AG10803 (cell line): Measurements from ENCODE around the gene HLCS.

Source experiments
- DNase-seq: peaks from one replicate; pipeline ENCODE4 v3.0.0; 2010; ENCODE audit warnings: low read depth
- H3K4me3 ChIP-seq: 2 replicates; pipeline ENCODE4 v1.5.1; 2011; ENCODE audit warnings: mild to moderate bottlenecking, low read length, control low read depth
- CTCF ChIP-seq: conservative IDR thresholded peaks from 2 replicates; pipeline ENCODE4 v1.5.1; 2011; ENCODE audit warnings: mild to moderate bottlenecking, low read length, control low read depth, inconsistent platforms

Gene HLCS

DNA sequence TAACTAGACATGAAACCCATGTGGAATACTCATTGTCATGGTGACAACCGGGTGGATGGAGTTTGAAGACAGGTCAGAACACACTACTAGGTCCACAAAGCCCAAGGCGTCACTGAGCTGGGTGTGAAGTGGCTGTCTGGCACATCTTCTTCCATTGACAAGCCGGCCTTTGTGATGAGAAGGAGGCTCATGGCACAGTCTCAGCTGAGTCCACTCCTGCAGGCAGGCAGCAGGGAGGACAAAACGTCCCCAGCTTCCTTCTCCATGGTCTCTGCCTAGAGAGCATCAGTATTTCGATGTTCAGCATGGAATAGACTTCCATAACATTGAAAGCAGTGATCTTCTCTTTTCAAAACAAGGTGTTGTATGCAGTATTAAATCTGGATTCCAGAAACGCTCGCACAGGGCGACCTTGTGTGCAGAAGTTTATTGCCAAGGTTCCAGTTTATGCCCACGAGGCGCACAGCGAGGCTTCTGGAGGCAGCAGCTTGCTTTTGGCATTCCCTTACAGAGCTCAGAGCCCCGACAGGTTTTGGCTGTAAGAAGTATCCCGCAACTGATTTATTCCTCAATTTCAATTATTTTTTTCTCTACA is 163.3 kb downstream of the HLCS start:
- H3K4me3 ChIP-seq: no peak overlapping the region
- no peak for TF ChIP-seq CTCF
- DNase-seq: no peak

DNA sequence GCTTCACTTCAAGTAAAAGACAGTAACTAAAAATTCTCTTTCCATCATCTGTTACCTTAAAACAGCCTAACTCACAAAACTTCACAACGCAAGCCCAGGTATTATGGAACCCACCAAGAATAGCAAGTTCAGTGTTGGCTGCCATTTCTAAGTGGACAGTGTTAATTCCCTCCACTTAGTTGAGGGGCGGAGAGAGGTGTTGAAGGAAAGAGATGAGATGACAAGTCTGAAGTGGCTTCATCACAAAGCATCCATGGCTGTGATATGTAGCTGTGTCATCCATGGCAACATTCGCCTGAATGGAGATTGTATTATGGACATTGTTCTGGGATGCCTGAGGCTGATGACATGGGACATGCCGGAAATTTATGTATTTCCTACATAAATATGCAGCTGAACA is 165.7 kb downstream of the HLCS start:
- no peak for TF ChIP-seq CTCF
- no peak overlapping the region for H3K4me3 ChIP-seq
- no peak for DNase-seq

- no peak overlapping the region for H3K4me3 ChIP-seq
- no peak for TF ChIP-seq CTCF
- DNase-seq: peak; percentile 36
Observed at GRCh38 chr21:36799869-36800268, 166.6 kb downstream of the HLCS start.

- H3K4me3 ChIP-seq: no peak overlapping the region
- no peak for TF ChIP-seq CTCF
- no peak for DNase-seq
Observed at GRCh38 chr21:36798491-36798890, 168.0 kb downstream of the HLCS start.

GRCh38 chr21:36796070-36796469 is 170.4 kb downstream of the HLCS start:
- H3K4me3 ChIP-seq: no peak overlapping the region
- TF ChIP-seq CTCF: no peak
- no peak for DNase-seq

GRCh38 chr21:36792505-36792967 is 173.9 kb downstream of the HLCS start:
- no peak for DNase-seq

More at GRCh38 chr21:36792505-36792967, 173.9 kb downstream of the HLCS start:
- no peak overlapping the region for H3K4me3 ChIP-seq
- no peak for TF ChIP-seq CTCF
